Lower lobe of right lung (tissue), 2 donors: ENCODE data around the gene EHD1. TPM values are rescaled to one million over a fixed set of nuclear protein-coding genes. Genes with fewer than 3 reads are reported as not detected.

ENCODE experiments used
- ATAC-seq, 2 donors: fragments of 200-7000 bp; cut with Tn5 transposase; one replicate each; pipeline ENCODE4 v1.9.1; 2020 to 2022; ENCODE audit warnings: mild to moderate bottlenecking in 2 of 2, moderate library complexity in 2 of 2
- DNase-seq: peaks from one replicate; pipeline ENCODE4 v3.0.0-alpha.2; 2020
- H3K27ac ChIP-seq: fragments of 200-600 bp; one replicate; pipeline ENCODE4 v1.8.0; 2022
- H3K27me3 ChIP-seq: fragments of 200-600 bp; one replicate; pipeline ENCODE4 v1.8.0; 2022; ENCODE audit warnings: low read depth
- H3K36me3 ChIP-seq: fragments of 200-600 bp; one replicate; pipeline ENCODE4 v1.8.0; 2022; ENCODE audit warnings: mild to moderate bottlenecking
- H3K4me1 ChIP-seq: fragments of 200-600 bp; one replicate; pipeline ENCODE4 v1.8.0; 2022
- H3K4me3 ChIP-seq: fragments of 200-600 bp; one replicate; pipeline ENCODE4 v1.8.0; 2022; ENCODE audit warnings: mild to moderate bottlenecking
- H3K9me3 ChIP-seq: fragments of 200-600 bp; one replicate; pipeline ENCODE4 v1.8.0; 2022
- CTCF ChIP-seq: fragments of 200-600 bp; IDR thresholded peaks from one replicate; pipeline ENCODE4 v1.8.0; 2022; ENCODE audit warnings: antibody characterized with exemption, mild to moderate bottlenecking
- intact Hi-C: fragments of 100-400 bp; cut with DNase I; formaldehyde crosslinking; loops from one replicate; pipeline ENCODE4 v1.11.0; 2022
- total RNA-seq: library from RNA; stranded (reverse); fragmentation: NEBNext Ultra II Directional; extraction: Animal tissue kit (Norgen Biotek cat#: 25700); gene quantifications from one replicate; pipeline ENCODE4 v1.2.1, GENCODE V29; 2021
- donor health status: DM: no; HTN: yes; CAD: no; lungs with severe emphysema.

EHD1 gene
- total RNA-seq, 1 donor from 2014 or later = 73.4 TPM

GRCh38 chr11:64923944-64924909 lies 45.8 kb upstream of the EHD1 start, which contains the start of gene PPP2R5B:
PPP2R5B (plus strand) TSS chr11:64924689; CDS start chr11:64925735, 1,046 bp downstream.
- peak; percentile 95 for DNase-seq
- no peak for TF ChIP-seq CTCF
- H3K36me3 ChIP-seq = peaks cover 23% of the 10 kb centered on the region
- no peaks in the 10 kb centered on the region for H3K9me3 ChIP-seq
- H3K27me3 ChIP-seq = no peaks in the 10 kb centered on the region
- H3K4me3 ChIP-seq = peak within 1 kb of the TSS; percentile 100
- H3K27ac ChIP-seq = peak within 1 kb of the TSS; percentile 97
- peak; percentile 97 to 98 for ATAC-seq
- intact Hi-C loops = no loop called here
- peaks cover 26% of the 10 kb centered on the region for H3K4me1 ChIP-seq

- no peaks in the 10 kb centered on the region for H3K9me3 ChIP-seq
- H3K4me1 ChIP-seq = peaks cover 31% of the 10 kb centered on the region
- no peaks in the 10 kb centered on the region for H3K27me3 ChIP-seq
- H3K27ac ChIP-seq = no peak overlapping the region
- peak overlapping the region; percentile 100 for H3K4me3 ChIP-seq
- intact Hi-C loops = no loop called here
- no peak for ATAC-seq
- TF ChIP-seq CTCF = no peak
- DNase-seq = no peak
- peaks cover 14% of the 10 kb centered on the region for H3K36me3 ChIP-seq
These were observed 44.8 kb upstream of the EHD1 start for GRCh38 chr11:64923151-64923661.

- no peak overlapping the region for H3K27ac ChIP-seq
- no peak for TF ChIP-seq CTCF
- H3K4me1 ChIP-seq = peaks cover 35% of the 10 kb centered on the region
- no peak overlapping the region for H3K4me3 ChIP-seq
- DNase-seq (no peak), ATAC-seq (no peak)
- H3K36me3 ChIP-seq = no peaks in the 10 kb centered on the region
- H3K9me3 ChIP-seq = no peaks in the 10 kb centered on the region
- intact Hi-C loops = no loop called here
- H3K27me3 ChIP-seq = no peaks in the 10 kb centered on the region
These were observed 43.0 kb upstream of the EHD1 start for GRCh38 chr11:64921384-64921783.

GRCh38 chr11:64920124-64920523 lies 41.7 kb upstream of the EHD1 start:
- Histone ChIP-seq H3K9me3 (no peaks in the 10 kb centered on the region), H3K27ac (no peak overlapping the region), H3K4me3 (no peak overlapping the region), H3K4me1 (peaks cover 35% of the 10 kb centered on the region), H3K36me3 (no peaks in the 10 kb centered on the region), H3K27me3 (no peaks in the 10 kb centered on the region)
- DNase-seq (no peak), ATAC-seq (no peak)
- intact Hi-C loops = no loop called here
- no peak for TF ChIP-seq CTCF

- Histone ChIP-seq H3K4me3 (no peak overlapping the region), H3K27me3 (no peaks in the 10 kb centered on the region), H3K4me1 (peaks cover 34% of the 10 kb centered on the region), H3K9me3 (no peaks in the 10 kb centered on the region), H3K27ac (no peak overlapping the region), H3K36me3 (no peaks in the 10 kb centered on the region)
- DNase-seq (no peak), ATAC-seq (no peak)
- TF ChIP-seq CTCF = no peak
- intact Hi-C loops = no loop called here
These were observed 41.2 kb upstream of the EHD1 start for GRCh38 chr11:64919627-64920026.
